Endothelial cell of umbilical vein (primary cell): ENCODE measurements around the gene NXN. TPM values are rescaled to one million over a fixed set of nuclear protein-coding genes. Genes with fewer than 3 reads are reported as not detected.

ENCODE experiments used
- BruUV-seq: library from RNA; stranded (reverse); fragments of 400-500 nt; replicated peaks from 2 replicates; lab custom pipeline; 2021; lab: Mats Ljungman, UMichigan
- CTCF ChIA-PET: fragments of 300-600, 350-600 bp; sonication (Branson Sonifier 250); formaldehyde crosslinking; loops from one replicate; lab custom pipeline; 2021; ENCODE audit warnings: antibody characterized with exemption, inconsistent platforms; lab: Charles Lee
- POLR2A ChIA-PET: fragments of 300-600, 350-600 bp; sonication (Branson Sonifier 250); formaldehyde crosslinking; loops from one replicate; lab custom pipeline; 2021; ENCODE audit warnings: antibody characterized with exemption, inconsistent platforms; lab: Charles Lee
- DNase-seq: peaks from one replicate; pipeline ENCODE4 v3.0.0-alpha.2; 2011; ENCODE audit warnings: low read depth, low spot score
- FAIRE-seq: peaks from 2 replicates; lab custom pipeline; 2011; peaks lifted over from hg19 to GRCh38; lab: Jason Lieb, UNC
- H2AFZ ChIP-seq: 2 replicates; pipeline ENCODE4 v1.6.0; 2012; ENCODE audit warnings: low read depth, low read length, control low read depth, inconsistent platforms
- H3K27ac ChIP-seq: 2 replicates; pipeline ENCODE4 v1.5.1; 2011; ENCODE audit warnings: low read depth, mild to moderate bottlenecking, control low read depth, low read length, moderate library complexity; ENCODE audit not compliant: insufficient read depth
- H3K27me3 ChIP-seq, 2 experiments: 2 replicates each; pipeline versions ENCODE4 v1.6.0 to v1.6.1; 2011; ENCODE audit warnings: low read length in 2 of 2, mixed read lengths in 1 of 2; ENCODE audit not compliant: control insufficient read depth in 2 of 2, insufficient read depth in 2 of 2
- H3K36me3 ChIP-seq, 2 experiments: 2 replicates in 1 of 2; 3 replicates in 1 of 2; pipeline ENCODE4 v1.5.1; 2011; ENCODE audit warnings: low read length in 2 of 2, mild to moderate bottlenecking in 1 of 2, moderate library complexity in 1 of 2; ENCODE audit not compliant: control insufficient read depth in 2 of 2, insufficient read depth in 2 of 2; ENCODE audit errors: extremely low read depth in 1 of 2
- H3K4me1 ChIP-seq: 3 replicates; pipeline ENCODE4 v1.5.1; 2011; ENCODE audit warnings: mild to moderate bottlenecking, low read length; ENCODE audit not compliant: control insufficient read depth, insufficient read depth; ENCODE audit errors: extremely low read depth
- H3K4me2 ChIP-seq: 2 replicates; pipeline ENCODE4 v1.6.1; 2011; ENCODE audit warnings: low read length, control low read depth, mixed read lengths; ENCODE audit not compliant: insufficient read depth
- H3K4me3 ChIP-seq, 3 experiments: fragments of 200-600 bp in 1 of 3; sonication (generic), shearing (Covaris generic) in 1 of 3; replicated peaks in 1 of 3; 2 replicates each; pipeline ENCODE4 v1.5.1; 2011 to 2016; ENCODE audit warnings: control low read depth in 3 of 3, low read length in 3 of 3, mild to moderate bottlenecking in 2 of 3, inconsistent platforms in 1 of 3, low read depth in 1 of 3, moderate library complexity in 1 of 3; ENCODE audit not compliant: insufficient read depth in 1 of 3
- H3K79me2 ChIP-seq: 2 replicates; pipeline ENCODE4 v1.6.0; 2012; ENCODE audit warnings: low read length, inconsistent platforms; ENCODE audit not compliant: control insufficient read depth, insufficient read depth
- H3K9ac ChIP-seq: replicated peaks from 2 replicates; pipeline ENCODE3; 2011; ENCODE audit warnings: low read length, control low read depth; ENCODE audit not compliant: insufficient read depth; ENCODE audit errors: extremely low read depth
- H3K9me1 ChIP-seq: replicated peaks from 3 replicates; pipeline ENCODE4 v1.6.0; 2011; ENCODE audit warnings: mild to moderate bottlenecking, low read length; ENCODE audit not compliant: control insufficient read depth, insufficient read depth; ENCODE audit errors: extremely low read depth
- H3K9me3 ChIP-seq: replicated peaks from 2 replicates; pipeline ENCODE4 v1.5.1; 2012; ENCODE audit warnings: low read length, inconsistent platforms; ENCODE audit not compliant: control insufficient read depth, insufficient read depth
- H4K20me1 ChIP-seq: replicated peaks from 2 replicates; pipeline ENCODE3; 2011; ENCODE audit warnings: mild to moderate bottlenecking, low read length; ENCODE audit not compliant: control insufficient read depth, insufficient read depth; ENCODE audit errors: extremely low read depth
- EZH2 ChIP-seq: IDR thresholded peaks from 2 replicates; pipeline ENCODE4 v1.6.1; 2012; ENCODE audit warnings: borderline replicate concordance, low read depth, mild to moderate bottlenecking, moderate library complexity, low read length, inconsistent platforms; ENCODE audit not compliant: severe bottlenecking
- FOS ChIP-seq: IDR thresholded peaks from 2 replicates; pipeline ENCODE4 v1.6.1; 2011; ENCODE audit warnings: mild to moderate bottlenecking, low read length, moderate library complexity, borderline replicate concordance; ENCODE audit not compliant: insufficient read depth
- GATA2 ChIP-seq: IDR thresholded peaks from 2 replicates; pipeline ENCODE4 v1.7.0; 2011; ENCODE audit warnings: low read depth, mild to moderate bottlenecking, moderate library complexity, mixed read lengths, low read length; ENCODE audit not compliant: insufficient read length, insufficient read depth
- JUN ChIP-seq: IDR thresholded peaks from 2 replicates; pipeline ENCODE4 v1.6.1; 2011; ENCODE audit warnings: borderline replicate concordance, low read depth; ENCODE audit not compliant: insufficient read length, insufficient read depth
- MYC ChIP-seq: IDR thresholded peaks from one replicate; pipeline ENCODE4 v1.6.1; 2011; ENCODE audit warnings: mild to moderate bottlenecking, low read depth, low read length
- POLR2A ChIP-seq: IDR thresholded peaks from 2 replicates; pipeline ENCODE4 v1.6.1; 2012; ENCODE audit warnings: low read depth, mild to moderate bottlenecking, control low read depth, low read length
- POLR2AphosphoS5 ChIP-seq: IDR thresholded peaks from 2 replicates; pipeline ENCODE4 v1.6.1; 2012; ENCODE audit warnings: low read depth, mild to moderate bottlenecking, control low read depth, low read length, moderate library complexity; ENCODE audit not compliant: insufficient read depth
- dilution Hi-C: fragments of 300-500 bp; cut with MboI; formaldehyde crosslinking; loops from one replicate; pipeline ENCODE4 v1.15.0; 2019; ENCODE audit warnings: low sequenced_read_pairs; ENCODE audit not compliant: extremely low pct_ligation_motif_present
- intact Hi-C: fragments of 100-400 bp; cut with micrococcal nuclease; formaldehyde crosslinking; loops from one replicate; pipeline ENCODE4 v1.10.0; 2022
- polyA plus RNA-seq, 4 experiments: library from polyadenylated mRNA; depleted of rRNA in 3 of 4; stranded (reverse) in 3 of 4; unstranded in 1 of 4; fragments of >200 nt; gene quantifications; 2 replicates each; pipeline versions ENCODE4 v1.2.1 to v1.2.3, GENCODE V29; 2011 to 2012; ENCODE audit warnings: missing spikeins in 1 of 4
- total RNA-seq: library from RNA; stranded (reverse); gene quantifications from 2 replicates; pipeline ENCODE4 v1.2.3, GENCODE V29; 2021
- TF ChIP-seq, protein P1 (sequence below), 2 donors: IDR thresholded peaks; 1 replicate in 1 of 2; 2 replicates in 1 of 2; pipeline ENCODE4 v1.5.1; 2011; ENCODE audit warnings: low read length in 2 of 2, mild to moderate bottlenecking in 2 of 2, moderate library complexity in 2 of 2, control low read depth in 1 of 2, inconsistent platforms in 1 of 2, low read depth in 1 of 2; ENCODE audit not compliant: insufficient read depth in 1 of 2; ENCODE audit errors: extremely low read depth in 1 of 2
- TF ChIP-seq, protein P2 (sequence below): IDR thresholded peaks from 2 replicates; pipeline ENCODE4 v1.6.1; 2011; ENCODE audit not compliant: insufficient read depth, insufficient read length

NXN gene
- total and polyA plus RNA-seq, 2 donors (not counting 3 experiments of a cell fraction or from before 2014, with no cell fraction given) = 69.5 to 77.3 TPM

- no peaks in the 10 kb centered on the region for H3K9me1 ChIP-seq
- no peaks in the 10 kb centered on the region for H3K27me3 ChIP-seq
- no peaks in the 10 kb centered on the region for H3K79me2 ChIP-seq
- no peaks in the 10 kb centered on the region for H3K9me3 ChIP-seq
- H3K27ac ChIP-seq = no peak overlapping the region
- H3K4me2 ChIP-seq = no peak overlapping the region
- FAIRE-seq = no peak
- H4K20me1 ChIP-seq = no peaks in the 10 kb centered on the region
- H3K36me3 ChIP-seq = peaks cover 0 to 11% of the 10 kb centered on the region in 2 experiments
- no TSS peak for BruUV-seq
- no peak overlapping the region for H2AFZ ChIP-seq
- dilution Hi-C loops = no loop called here
- intact Hi-C loops = no loop called here
- no peak for TF ChIP-seq GATA2
- TF ChIP-seq MYC = no peak
- TF ChIP-seq FOS = no peak
- TF ChIP-seq, protein P1, sequence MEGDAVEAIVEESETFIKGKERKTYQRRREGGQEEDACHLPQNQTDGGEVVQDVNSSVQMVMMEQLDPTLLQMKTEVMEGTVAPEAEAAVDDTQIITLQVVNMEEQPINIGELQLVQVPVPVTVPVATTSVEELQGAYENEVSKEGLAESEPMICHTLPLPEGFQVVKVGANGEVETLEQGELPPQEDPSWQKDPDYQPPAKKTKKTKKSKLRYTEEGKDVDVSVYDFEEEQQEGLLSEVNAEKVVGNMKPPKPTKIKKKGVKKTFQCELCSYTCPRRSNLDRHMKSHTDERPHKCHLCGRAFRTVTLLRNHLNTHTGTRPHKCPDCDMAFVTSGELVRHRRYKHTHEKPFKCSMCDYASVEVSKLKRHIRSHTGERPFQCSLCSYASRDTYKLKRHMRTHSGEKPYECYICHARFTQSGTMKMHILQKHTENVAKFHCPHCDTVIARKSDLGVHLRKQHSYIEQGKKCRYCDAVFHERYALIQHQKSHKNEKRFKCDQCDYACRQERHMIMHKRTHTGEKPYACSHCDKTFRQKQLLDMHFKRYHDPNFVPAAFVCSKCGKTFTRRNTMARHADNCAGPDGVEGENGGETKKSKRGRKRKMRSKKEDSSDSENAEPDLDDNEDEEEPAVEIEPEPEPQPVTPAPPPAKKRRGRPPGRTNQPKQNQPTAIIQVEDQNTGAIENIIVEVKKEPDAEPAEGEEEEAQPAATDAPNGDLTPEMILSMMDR (IDR thresholded peaks at IDR 0.05; ENCODE audit: extremely low read depth in 1 of 2, insufficient read depth in 1 of 2, low read depth in 1 of 2, low read length in 2 of 2) = no peak
- TF ChIP-seq, protein P2, sequence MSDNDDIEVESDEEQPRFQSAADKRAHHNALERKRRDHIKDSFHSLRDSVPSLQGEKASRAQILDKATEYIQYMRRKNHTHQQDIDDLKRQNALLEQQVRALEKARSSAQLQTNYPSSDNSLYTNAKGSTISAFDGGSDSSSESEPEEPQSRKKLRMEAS = no peak
- no peak for TF ChIP-seq POLR2AphosphoS5
- no peak for TF ChIP-seq JUN
- TF ChIP-seq EZH2 = no peak
- no peak for TF ChIP-seq POLR2A
- no peak overlapping the region for H3K4me3 ChIP-seq
- POLR2A ChIA-PET = interaction anchor here (0.7 kb wide), 1 partner anchor 21 kb away, joined by 5 read pairs; the partner anchor contains the start of gene GLOD4
- H3K9ac ChIP-seq = no peak overlapping the region
- H3K4me1 ChIP-seq = no peaks in the 10 kb centered on the region
- CTCF ChIA-PET = interaction anchor here (15.3 kb wide), 1 partner anchor 177 kb away, joined by 341 read pairs; the partner anchor contains the start of gene NXN
- no peak for DNase-seq
Measured at GRCh38 chr17:802901-803881, 176.4 kb downstream of the NXN start.
